ENCODE data around the gene LYPD3.

The LYPD3 gene

DNA sequence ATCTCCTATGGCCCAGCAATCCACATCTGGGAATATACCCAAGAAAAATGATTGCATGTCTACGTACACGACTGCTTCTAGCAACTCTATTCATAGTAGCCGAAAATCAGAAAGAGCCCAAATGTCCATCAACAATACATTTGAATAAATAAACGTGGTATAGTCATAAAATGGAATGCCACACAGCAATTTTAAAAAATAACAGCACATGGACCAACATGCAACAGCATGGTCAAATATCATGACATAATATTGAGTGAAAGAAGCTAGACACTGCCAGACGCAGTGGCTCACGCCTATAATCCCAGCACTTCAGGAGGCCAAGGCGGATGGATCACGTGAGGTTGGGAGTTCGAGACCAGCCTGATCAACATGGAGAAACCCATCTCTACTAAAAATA, 34.4 kb downstream of the LYPD3 start:
- DNase-seq (ENCODE audit: low spot score) = no peak

DNA sequence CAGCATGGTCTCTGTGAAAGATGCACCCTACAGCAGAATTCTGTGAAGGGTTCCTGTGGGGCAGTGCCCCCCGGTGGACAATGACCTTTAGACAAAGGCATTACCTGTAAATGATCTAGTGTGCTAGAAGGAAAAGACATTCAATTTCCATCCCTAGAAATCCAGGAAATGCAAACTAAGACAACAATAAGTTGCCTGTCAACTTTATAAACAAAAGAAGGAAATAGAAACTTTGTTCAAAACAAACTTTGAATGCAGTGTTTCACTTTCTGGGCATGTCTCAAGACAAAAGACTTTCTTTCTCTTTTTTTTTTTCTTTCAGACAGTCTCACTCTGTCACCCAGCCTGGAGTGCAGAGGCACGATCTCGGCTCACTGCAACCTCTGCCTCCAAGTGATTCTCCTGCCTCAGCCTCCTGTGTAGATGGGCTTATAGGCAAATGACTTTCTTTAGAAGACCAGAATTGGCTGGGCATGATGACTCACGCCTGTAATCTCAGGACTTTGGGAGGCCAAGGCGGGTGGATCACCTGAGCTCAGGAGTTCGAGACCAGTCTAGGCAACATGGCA, 35.2 kb downstream of the LYPD3 start:
- DNase-seq (ENCODE audit: low spot score) = no peak

DNA sequence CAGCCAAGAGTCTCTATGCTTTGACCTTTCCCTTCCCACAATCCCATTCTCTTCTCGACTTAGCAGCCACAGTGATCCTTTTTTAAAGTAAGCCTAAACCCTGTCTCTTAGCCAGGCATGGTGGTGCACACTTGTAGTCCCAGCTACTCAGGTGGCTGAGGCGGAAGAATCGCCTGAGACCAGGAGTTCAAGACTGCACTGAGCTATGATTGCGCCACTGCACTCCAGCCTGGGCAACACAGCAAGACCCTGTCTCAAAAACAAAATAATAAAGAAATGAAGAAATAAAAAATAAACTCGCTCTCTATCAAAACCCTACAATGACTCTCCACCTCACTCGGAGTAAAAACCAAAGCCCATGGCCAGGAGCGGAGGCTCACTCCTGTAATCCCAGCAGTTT, 36.0 kb downstream of the LYPD3 start:
- no peak for DNase-seq (ENCODE audit: low spot score)

DNA sequence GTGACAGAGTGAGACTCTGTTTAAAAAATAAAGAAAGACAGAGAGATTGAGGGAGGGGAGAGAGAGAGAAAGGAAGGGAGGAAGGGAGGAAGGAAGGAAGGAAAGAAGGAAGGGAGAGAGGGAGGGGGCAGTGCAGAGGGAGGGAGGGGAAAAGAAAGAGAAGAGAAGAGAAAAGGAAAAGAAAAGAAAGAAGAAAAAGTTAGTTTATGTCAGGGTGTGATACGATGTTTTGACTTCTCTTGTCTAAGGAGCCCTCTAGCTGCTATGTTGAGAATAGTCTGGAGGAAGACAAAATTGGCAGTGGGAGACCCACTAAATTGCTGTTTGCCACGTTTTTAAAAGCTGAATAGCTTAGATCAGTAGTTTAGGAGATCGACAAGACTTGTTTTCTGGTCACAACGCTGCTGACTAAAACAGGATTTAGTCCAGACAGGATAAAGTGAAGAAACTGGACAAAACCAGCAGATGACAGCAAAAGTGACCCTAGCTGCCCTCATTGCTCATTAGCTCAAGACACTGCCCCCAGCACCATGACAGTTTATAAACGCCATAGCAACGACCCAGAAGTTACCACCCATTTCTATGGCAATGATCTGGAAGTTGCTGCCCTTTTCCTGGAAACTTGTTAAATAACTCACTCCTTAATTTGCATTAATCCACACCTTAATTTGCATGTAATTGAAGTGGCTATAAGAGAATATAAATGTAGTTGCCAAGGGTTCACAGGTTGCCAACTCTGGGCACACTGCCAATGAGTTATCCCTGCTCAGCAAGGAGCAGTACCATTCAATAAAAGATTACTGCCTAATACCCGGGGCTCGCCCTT, 39.6 kb downstream of the LYPD3 start:
- DNase-seq (ENCODE audit: low spot score) = no peak

DNA sequence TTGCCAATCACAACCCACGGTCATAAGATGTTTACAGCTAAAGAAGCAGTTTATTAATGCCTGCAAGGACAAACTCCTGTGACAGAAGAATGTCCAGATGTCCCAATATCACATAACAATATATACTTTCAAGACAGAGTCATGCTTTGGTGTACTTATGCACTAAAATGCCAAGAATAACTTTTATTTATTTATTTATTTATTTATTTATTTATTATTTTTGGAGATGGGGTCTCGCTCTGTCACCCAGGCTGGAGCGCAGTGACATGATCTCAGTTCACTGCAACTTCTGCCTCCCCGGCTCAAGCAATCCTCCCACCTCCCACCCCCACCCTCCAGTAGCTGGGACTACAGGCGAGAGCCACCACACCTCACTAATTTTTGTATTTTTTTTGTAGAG, 41.6 kb downstream of the LYPD3 start:
- DNase-seq (ENCODE audit: low spot score) = no peak

DNA sequence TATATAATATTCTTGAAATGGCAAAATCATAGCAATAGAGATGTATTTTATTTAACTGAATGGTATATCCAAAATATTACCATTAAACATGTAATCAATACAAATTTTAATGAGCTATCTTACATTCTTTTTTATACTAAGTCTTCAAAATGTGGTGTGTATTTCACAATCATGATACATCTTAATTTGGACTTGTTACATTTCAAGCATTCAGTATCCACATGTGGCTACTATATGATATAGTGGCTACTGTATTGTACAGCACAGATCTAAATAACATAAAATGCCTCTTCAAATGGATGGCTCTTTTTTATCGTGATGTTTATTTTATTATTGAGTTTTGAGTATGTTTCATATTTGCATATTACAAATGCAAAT, 42.7 kb downstream of the LYPD3 start:
- DNase-seq (ENCODE audit: low spot score) = no peak

DNA sequence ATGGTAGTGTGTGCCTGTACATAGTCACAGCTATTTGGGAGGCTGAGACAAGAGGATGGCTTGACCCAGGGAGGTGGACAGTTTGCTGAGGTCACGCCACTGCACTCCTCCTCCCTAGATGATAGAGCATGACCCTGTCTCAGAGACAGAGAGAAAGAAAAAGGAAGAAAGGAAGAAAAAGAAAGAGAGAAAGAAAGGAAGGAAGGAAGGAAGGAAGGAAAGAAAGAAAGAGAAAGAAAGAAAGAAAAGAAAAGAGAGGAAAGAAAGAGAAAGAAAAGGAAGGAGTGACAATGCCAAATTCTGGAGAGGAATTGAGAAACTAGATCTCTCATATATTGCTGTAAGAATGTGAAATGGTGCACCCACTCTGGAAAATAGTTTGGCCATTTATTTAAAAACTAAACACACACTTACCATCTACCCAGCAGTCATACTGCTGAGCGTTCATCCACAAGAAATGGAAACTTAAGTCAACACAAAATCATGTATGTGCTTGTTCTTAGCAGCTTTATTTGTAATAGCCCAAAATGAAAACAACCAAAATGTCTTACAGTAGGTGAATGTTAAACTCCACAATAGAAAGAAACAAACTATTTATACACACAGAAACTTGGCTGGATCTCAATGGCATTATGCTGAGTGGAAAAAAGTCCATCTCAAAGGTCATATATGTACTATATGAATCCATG, 43.3 kb downstream of the LYPD3 start:
- DNase-seq (ENCODE audit: low spot score) = no peak

DNA sequence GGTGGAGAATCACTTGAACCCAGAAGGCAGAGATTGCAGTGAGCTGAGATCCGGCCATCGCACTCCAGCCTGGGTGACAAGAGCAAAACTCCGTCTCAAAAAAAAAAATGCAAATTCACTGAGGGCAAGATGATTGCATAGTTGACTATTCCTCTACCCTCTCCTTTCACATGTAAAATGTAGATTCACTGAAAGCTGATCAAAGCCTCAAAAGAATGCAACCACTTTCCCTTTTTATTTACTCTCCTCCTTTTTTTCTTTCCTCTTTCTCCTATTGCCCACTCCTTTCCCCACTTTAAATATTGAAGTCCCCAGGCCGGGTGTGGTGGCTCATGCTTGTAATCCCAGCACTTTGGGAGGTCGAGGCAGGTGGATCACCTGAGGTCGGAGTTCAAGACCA, 44.5 kb downstream of the LYPD3 start:
- DNase-seq (ENCODE audit: low spot score) = no peak

DNA sequence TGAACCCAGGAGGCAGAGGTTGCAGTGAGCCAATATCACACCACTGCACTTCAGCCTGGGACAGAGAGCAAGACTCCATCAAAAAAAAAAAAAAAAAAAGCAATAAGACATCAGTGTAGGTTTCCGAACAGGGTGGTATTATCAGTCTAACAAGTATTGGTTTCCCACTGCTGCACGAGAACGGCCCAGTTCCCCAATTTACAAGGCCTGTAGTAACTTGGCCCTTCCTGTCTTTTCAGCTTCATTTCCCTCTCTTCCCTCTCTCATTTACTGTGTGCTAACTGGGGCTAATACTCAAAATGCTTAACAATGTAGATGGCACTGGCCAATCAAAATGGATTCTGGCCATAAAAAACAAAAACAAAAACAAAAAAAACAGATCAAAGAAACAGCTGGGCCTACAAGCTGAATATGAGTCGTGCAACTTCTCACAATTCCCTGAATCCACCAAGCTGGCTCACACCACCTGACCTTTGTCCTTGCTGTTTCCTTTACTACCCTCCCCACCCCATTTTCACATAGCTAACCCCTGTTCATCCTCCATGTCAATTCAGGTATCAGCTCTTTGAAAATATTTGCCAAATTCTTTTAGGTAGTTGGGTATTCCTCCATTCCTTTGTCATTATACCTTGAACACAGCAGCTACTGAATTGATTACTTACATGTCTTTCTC, 48.3 kb downstream of the LYPD3 start:
- DNase-seq (ENCODE audit: low spot score) = no peak

DNA sequence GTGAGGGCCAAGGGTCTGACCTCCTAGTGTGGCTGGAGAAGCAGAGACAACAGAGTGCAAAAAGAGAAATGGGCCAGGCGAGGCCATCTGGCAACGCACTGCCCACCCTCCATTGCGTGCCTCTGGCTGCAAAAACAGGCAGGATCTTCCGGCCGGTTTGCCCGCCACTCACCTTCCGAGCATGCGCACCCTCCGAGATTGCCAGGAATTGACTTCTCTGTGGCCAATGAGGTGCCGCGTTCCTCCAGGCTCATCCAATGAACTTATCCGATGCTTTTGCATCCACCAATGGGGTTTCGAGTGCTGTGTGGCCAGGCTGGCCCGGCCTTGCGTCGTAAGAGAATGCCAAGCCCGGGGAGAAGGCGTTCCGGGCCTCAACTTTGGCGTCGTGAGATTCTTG, 50.9 kb downstream of the LYPD3 start, which contains the start of gene TEX101:
Gene TEX101 (plus strand): TSS at position 337 of the 400 bp plus-strand sequence. CDS start 1,030 bp downstream, outside the sequence.
- DNase-seq (ENCODE audit: low spot score) = no peak

DNA sequence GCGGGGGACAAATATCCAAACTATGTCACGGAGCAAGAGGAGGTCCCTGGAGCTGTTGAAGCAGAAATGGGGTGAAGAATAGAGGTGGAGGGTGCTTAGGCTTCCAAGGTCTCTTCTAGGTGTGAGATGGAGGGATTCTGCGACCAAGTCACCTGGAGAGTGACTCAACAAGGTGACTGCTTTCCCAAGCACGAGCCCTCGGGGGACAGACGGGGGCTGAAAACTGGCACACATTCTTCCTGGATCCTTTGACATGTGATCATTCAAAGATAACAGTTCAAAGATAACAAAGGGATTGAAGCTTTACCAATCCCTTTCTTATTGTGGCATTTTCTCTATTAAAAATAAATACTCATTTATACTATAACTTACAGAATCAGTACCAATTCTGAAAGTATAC, 53.0 kb downstream of the LYPD3 start:
- DNase-seq (ENCODE audit: low spot score) = no peak
